ENCODE data around the gene UBE2O. TPM values are rescaled to one million over a fixed set of nuclear protein-coding genes. Genes with fewer than 3 reads are reported as not detected.

UBE2O gene
- total RNA-seq, 2 donors from 2014 or later: 45.4 to 46.5 TPM

- DNase-seq: no peak
- Mint-ChIP-seq H3K4me1 (no peaks in the 10 kb centered on the region), H3K9me3 (no peaks in the 10 kb centered on the region), H3K4me3 (no peak overlapping the region), H3K36me3 (ENCODE audit: low read depth) (peaks cover 55% of the 10 kb centered on the region), H3K27me3 (ENCODE audit: insufficient read depth) (no peaks in the 10 kb centered on the region), H3K27ac (peak overlapping the region; percentile 28)
- Histone ChIP-seq H3K27ac (ENCODE audit: low read depth, low read length) (no peak overlapping the region), H3K36me3 (ENCODE audit: control insufficient read depth, insufficient read depth, low read length) (peaks cover 59% of the 10 kb centered on the region), H3K4me1 (ENCODE audit: control insufficient read depth, insufficient read depth, low read length) (no peaks in the 10 kb centered on the region), H3K9ac (ENCODE audit: extremely low read depth, low read length, poor library complexity, severe bottlenecking) (no peak overlapping the region), H3K27me3 (ENCODE audit: control insufficient read depth, insufficient read depth, low read length, poor library complexity, severe bottlenecking) (no peaks in the 10 kb centered on the region), H3K4me3 (ENCODE audit: low read length) (no peak overlapping the region), H3K9me3 (ENCODE audit: control insufficient read depth, low read length) (no peaks in the 10 kb centered on the region)
- no peak for TF ChIP-seq CTCF (conservative IDR thresholded peaks at IDR 0.05)
- 93 to 95% methylated on average over 6 to 10 of the region's 10 CpGs for WGBS, 2 experiments (ENCODE audit: insufficient coverage in 1 of 2, insufficient read length in 1 of 2)
Observed at GRCh38 chr17:76394166-76394565, 58.8 kb downstream of the UBE2O start.

GRCh38 chr17:76391200-76391715 is 61.7 kb downstream of the UBE2O start:
- no peak overlapping the region for H3K27ac ChIP-seq (ENCODE audit: low read depth, low read length)
- H3K36me3 ChIP-seq (ENCODE audit: control insufficient read depth, insufficient read depth, low read length): peaks cover 33% of the 10 kb centered on the region
- no peaks in the 10 kb centered on the region for H3K9me3 Mint-ChIP-seq
- no peak overlapping the region for H3K4me3 Mint-ChIP-seq
- peaks cover 11% of the 10 kb centered on the region for H3K27me3 Mint-ChIP-seq (ENCODE audit: insufficient read depth)
- DNase-seq: no peak
- WGBS, 2 experiments (ENCODE audit: insufficient coverage in 1 of 2, insufficient read length in 1 of 2): 95 to 99% methylated on average over 18 to 21 of the region's 21 CpGs
- H3K4me3 ChIP-seq (ENCODE audit: low read length): no peak overlapping the region
- no peaks in the 10 kb centered on the region for H3K9me3 ChIP-seq (ENCODE audit: control insufficient read depth, low read length)
- H3K4me1 ChIP-seq (ENCODE audit: control insufficient read depth, insufficient read depth, low read length): no peaks in the 10 kb centered on the region
- no peak overlapping the region for H3K9ac ChIP-seq (ENCODE audit: extremely low read depth, low read length, poor library complexity, severe bottlenecking)
- no peak overlapping the region for H3K27ac Mint-ChIP-seq
- TF ChIP-seq CTCF (conservative IDR thresholded peaks at IDR 0.05): no peak
- peaks cover 47% of the 10 kb centered on the region for H3K36me3 Mint-ChIP-seq (ENCODE audit: low read depth)
- peaks cover 3% of the 10 kb centered on the region for H3K27me3 ChIP-seq (ENCODE audit: control insufficient read depth, insufficient read depth, low read length, poor library complexity, severe bottlenecking)
- H3K4me1 Mint-ChIP-seq: no peaks in the 10 kb centered on the region

GRCh38 chr17:76390003-76390421 is 62.9 kb downstream of the UBE2O start:
- H3K4me3 Mint-ChIP-seq: no peak overlapping the region
- TF ChIP-seq CTCF (conservative IDR thresholded peaks at IDR 0.05): no peak
- WGBS, 2 experiments (ENCODE audit: insufficient coverage in 1 of 2, insufficient read length in 1 of 2): 82 to 88% methylated on average over 8 to 11 of the region's 11 CpGs

More at GRCh38 chr17:76390003-76390421, 62.9 kb downstream of the UBE2O start:
- Mint-ChIP-seq H3K9me3 (no peaks in the 10 kb centered on the region), H3K27me3 (ENCODE audit: insufficient read depth) (peaks cover 23% of the 10 kb centered on the region), H3K27ac (peak overlapping the region; percentile 55), H3K4me1 (no peaks in the 10 kb centered on the region), H3K36me3 (ENCODE audit: low read depth) (peaks cover 39% of the 10 kb centered on the region)
- H3K27ac ChIP-seq (ENCODE audit: low read depth, low read length): no peak overlapping the region
- H3K36me3 ChIP-seq (ENCODE audit: control insufficient read depth, insufficient read depth, low read length): peaks cover 24% of the 10 kb centered on the region
- no peak overlapping the region for H3K4me3 ChIP-seq (ENCODE audit: low read length)
- H3K4me1 ChIP-seq (ENCODE audit: control insufficient read depth, insufficient read depth, low read length): no peaks in the 10 kb centered on the region
- H3K9me3 ChIP-seq (ENCODE audit: control insufficient read depth, low read length): no peaks in the 10 kb centered on the region
- no peak overlapping the region for H3K9ac ChIP-seq (ENCODE audit: extremely low read depth, low read length, poor library complexity, severe bottlenecking)
- peaks cover 15% of the 10 kb centered on the region for H3K27me3 ChIP-seq (ENCODE audit: control insufficient read depth, insufficient read depth, low read length, poor library complexity, severe bottlenecking)
- no peak for DNase-seq

Measured in endodermal cell (in vitro differentiated cells).